ENCODE measurements around the gene ZNF207.
A peak's percentile ranks its signal among the peaks of the same experiment; 100 is the strongest.
"Not testable (repeated sequence)": the region's sequence is repeated elsewhere in the genome, so short reads cannot be mapped to it uniquely, and the experiment has no call there.

Gene ZNF207

DNA sequence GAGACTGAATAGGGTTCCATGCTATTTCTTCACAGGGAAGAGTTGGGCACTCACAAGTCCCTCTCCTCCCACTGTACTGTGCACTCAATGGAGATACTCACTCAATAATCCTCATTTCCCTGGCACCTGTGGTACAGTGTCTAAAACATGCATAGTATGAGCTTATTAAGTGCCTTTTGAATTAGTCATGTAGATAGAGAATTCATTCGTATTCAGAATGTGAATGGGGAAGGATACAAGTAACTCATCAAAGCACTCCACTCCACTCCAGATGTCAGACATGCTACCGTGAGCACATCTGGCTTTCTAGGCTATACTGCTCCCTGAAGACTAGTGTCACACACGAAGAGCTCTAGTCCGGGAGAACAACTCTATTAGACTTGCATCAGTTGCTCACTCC is 14.3 kb upstream of the ZNF207 start:
- no peak for DNase-seq (ENCODE audit: low read depth)

DNA sequence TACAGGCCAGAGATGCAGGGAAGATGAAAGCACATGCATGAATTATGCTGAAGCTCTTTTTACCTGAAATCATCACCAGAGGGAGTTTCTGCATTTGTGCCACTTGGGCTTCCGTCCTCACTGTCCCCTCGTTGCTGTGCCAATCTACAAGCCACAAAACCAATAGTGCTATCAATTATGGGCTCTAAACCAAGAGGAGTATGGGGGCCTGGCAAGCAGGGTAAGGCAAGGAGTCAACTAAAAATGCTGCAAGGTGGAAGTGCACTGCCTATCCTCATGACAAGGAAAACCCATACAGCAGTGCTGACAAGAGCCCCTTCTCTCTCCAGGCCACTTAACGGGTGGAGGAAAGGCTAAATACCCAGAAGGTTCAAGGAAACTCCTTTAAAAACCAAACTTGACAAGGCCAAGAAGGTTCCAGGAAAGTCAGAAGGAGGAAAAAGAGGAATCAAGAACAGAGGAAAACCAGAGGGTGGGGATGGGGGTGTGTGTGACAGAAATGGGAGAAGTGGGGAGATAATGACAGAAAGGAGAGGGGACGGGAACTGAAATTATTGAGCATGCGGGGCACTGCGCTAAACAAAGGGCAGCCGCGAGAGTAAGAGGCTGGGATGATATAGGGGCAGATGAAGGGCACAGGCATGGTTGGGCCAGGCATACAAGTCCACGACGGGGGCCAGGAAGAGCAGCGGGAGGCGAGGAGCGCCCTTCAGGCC is 8.7 kb upstream of the ZNF207 start:
- peak; percentile 48 for DNase-seq (ENCODE audit: low read depth)

DNA sequence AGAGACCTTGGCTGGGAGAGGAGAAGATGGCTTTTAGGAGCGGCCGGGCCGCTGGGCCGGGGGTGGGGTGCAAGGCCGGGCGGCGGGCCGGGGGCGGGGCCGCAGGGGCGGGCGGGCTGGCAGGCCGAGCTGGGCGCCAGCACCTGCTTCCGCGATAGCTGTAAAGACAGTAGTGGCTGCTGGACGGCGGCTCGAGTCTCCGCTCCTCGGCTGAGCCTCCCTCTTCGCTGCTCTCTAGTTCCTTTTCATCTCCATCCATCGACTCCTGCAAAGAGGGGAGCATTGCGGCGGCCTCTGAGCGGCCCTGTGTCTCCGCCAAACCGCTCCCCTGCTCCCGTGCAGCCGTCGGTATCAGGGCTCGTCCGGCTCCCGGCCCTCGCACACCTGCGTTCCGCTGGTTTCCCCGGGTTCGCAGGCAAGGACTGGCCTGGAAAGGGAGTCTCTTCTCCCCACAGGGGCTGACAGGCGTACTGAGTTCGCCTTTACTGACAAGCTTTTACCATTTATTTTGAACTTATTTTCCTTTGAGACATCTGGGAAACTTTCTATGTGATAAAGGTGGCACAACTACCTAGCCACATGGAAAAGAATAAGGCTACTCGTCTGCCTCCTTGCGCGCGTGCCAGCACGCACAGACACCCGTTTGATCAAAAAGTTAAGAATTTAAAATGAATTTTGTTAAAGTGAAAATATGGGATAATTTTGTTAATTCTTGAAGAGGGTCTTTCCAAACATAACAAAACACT is 7.9 kb upstream of the ZNF207 start, which contains the start of gene C17orf75:
Gene C17orf75 (minus strand): TSS at position 317 of the 746 bp plus-strand sequence. CDS start 34 bp downstream, at position 283.
- peak; percentile 58 for DNase-seq (ENCODE audit: low read depth)

DNA sequence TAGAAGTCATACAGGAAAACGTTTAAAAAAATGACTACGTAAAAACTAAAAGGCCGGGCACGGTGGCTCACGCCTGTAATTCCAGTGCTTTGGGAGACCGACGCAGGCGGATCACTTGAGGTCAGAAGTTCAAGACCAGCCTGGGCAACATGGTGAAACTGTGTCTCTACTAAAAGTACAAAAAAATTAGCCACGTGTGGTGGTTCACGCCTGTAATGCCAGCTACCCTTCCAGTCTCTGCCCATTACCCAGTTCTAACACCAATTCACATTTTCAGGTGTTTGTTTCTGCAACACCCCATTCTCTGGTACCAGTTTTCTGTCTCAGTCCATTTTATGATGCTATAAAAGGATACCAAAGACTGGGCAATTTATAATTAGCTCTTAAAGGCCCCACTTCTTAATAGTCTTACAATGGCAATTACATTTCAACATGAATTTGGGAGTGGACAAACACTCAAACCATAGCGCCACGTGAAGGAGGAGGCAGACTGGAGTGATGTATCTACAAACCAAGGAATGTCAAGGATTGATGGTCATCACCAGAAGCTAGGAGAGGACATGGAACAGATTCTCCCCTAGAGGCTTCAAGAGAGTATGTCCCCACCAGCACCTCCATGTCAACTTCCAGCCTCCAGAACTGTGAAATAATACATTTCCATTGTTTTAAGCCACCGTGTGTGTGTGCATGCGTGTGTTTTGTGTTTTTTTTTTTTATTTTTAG is 7.2 kb upstream of the ZNF207 start:
- DNase-seq (ENCODE audit: low read depth), result no peak

DNA sequence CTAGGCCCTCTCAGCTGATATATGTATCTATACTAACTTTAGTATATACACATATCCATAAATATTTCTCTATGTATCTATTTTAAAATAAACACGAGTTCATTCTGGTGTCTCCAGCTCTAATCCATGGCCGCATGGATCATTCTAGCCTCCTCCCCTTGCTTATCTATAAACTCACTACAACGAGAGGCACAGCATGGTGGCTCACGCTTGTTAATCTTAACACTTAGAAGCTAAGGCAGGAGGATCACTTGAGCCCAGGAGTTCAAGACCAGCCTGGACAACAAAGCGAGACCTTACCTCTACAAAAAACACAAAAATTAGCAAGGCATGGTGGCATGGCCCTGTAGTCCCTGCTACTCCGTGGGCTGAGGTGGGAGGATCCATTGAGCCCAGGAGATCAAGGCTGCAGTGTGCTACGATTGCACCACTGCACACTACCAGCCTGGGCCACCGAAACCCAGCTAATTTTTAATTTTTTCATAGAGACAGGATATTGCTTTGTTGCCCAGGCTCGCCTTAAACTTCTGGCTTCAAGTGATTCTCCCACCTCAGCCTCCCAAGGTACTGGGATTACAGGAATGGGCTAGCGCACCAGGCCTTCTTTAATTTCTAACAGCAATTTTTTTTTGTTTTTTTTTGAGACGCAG is 3.9 kb upstream of the ZNF207 start:
- DNase-seq (ENCODE audit: low read depth), result no peak

DNA sequence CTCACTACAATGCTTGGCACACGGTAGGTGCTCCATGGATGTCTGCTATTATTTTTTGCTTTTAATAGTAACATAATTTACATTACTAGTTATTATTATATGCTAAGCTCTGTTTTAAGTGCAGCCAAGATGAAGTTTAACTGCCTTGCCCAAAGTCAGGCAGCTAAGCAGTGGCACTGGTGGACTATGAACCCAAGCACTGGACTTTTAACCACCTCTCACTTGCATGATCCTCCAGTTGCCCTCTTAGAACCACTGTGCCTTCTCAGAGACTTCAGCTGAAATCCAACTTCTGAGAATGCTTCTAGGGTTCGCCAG is 1.5 kb upstream of the ZNF207 start:
- no peak for DNase-seq (ENCODE audit: low read depth)

DNA sequence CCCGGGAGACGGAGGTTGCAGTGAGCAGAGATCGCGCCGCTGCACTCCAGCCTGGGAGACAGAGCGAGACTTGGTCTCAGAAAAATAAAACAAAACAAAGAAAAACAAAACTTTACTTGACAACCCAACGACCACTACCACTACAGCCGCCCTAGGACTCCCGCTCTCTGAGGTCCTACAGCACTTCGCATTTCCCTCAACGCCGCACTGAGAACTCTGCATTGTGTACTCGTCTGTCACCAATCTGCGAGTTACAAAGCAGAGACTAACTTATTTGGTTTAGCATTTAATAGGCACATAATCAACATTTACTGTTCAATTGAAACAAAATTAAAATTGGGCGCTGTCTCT is 479 bp upstream of the ZNF207 start:
- no peak for DNase-seq (ENCODE audit: low read depth)

DNA sequence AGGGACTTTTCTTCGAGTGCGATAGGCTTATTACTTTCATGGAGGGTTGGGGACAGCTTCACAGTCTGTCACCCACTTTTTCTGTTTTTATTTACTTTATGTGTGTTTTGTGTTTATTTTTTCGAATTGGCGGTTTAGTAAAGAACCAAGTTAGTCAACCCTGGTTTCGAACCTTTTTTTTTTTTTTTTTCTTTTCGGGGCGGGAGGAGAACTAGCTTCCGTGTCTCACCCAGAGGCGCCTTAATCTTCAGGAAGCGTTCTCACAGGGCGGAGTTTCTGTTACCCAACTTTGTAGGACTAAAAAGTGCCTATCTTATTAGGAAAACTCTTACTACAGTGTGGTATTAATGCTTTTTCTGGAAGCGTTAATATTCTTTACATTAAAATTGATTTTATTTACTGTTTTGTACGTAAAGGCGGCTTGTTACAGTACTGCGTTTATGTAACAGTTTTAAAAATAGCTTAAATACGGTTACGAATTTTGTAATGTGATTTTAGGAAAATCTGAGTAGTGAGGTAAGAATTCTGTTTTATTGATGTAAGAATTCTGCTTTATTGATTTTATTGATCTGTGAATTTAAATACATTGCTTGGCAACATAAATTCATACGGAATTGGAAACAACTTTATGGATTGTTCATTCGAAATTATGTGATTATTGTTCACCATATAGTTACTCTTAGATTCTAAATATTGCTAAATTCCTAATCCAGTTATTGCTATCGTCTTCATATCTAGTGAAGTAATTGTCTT is 885 bp downstream of the ZNF207 start:
- DNase-seq (ENCODE audit: low read depth), result peak; percentile 41

DNA sequence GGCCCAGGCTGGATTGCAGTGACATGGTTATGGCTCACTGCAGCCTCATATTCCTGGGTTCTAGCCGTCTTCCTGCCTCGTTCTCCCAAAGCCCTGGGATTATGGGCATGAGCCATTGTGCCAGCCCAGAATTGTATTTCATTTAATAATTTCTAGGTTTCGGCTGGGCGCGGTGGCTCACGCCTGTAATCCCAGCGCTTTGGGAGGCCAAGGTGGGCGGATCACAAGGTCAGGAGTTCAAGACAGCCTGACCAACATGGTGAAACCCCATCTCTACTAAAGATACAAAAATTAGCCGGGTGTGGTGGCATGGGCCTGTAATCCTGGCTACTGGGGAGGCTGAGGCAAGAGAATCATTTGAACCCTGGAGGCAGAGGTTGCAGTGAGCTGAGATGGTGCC is 2.8 kb downstream of the ZNF207 start:
- DNase-seq (ENCODE audit: low read depth), result not testable (repeated sequence)

DNA sequence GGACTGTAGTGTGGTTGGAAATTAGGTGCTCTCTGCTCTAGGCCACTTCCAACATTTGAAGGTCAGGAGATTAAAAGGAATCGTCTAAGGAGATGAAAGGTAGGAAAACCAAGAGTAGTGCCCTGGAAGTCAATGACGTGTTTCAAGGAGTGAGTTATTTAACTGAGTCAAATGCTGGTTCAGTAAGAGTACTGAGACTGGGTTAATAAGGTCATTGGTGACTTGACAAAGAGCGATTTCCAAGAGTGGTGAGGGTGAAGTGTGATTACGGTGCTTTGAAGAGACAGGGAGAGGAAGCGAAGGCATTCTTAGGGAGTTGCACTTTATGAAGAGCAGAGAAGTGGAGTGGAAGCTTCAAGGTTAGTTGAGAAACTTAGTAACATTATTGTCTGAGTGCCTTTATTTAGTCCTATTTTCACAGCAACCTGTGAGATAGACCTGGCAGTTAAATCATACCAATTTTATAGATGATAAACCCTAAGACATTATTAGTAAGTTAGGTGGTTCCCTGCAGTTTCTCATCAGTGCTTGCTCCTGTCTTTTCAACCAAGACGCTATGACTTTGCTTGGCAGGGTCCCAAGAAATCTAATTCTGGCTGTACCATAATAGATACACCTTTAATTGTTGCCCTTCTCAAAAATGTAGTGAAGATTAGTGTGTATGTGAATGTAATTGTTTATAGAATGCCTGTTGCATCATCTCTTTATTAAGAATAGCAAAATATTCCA is 5.9 kb downstream of the ZNF207 start:
- no peak for DNase-seq (ENCODE audit: low read depth)

DNA sequence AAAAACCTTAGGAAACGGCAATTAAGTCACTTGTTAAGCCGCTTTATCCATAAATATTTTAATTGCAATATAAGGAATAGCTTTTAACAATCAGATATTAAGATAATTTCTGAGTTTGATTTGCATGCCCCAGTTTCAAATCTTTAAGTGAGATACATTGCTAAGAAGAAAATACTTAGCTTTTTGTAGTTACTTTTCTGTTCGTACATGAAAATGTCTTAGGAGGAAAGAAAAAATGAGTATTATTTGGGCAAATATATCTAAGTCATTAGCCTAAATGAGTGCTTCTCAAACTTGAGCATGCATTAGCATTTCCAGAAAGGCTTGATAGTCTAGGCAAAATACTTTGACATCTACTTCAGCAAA is 6.4 kb downstream of the ZNF207 start:
- no peak for DNase-seq (ENCODE audit: low read depth)

DNA sequence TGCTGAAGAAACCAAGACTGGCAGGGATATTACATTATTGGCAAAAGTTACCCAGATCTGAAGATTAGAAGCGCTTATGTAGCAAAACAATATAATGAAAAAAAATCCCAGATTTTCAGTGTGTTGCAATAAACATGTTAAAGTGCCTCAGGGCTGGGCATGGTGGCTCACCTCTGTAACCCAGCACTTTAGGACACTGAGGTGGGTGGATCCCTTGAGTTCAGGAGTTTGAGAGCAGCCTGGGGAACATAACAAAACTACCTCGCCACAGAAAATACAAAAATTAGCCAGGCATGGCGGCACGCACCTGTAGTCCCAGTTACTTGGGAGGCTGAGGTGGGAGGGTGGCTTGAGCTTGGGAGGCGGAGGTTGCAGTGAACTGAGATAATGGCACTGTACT is 6.8 kb downstream of the ZNF207 start:
- no peak for DNase-seq (ENCODE audit: low read depth)

DNA sequence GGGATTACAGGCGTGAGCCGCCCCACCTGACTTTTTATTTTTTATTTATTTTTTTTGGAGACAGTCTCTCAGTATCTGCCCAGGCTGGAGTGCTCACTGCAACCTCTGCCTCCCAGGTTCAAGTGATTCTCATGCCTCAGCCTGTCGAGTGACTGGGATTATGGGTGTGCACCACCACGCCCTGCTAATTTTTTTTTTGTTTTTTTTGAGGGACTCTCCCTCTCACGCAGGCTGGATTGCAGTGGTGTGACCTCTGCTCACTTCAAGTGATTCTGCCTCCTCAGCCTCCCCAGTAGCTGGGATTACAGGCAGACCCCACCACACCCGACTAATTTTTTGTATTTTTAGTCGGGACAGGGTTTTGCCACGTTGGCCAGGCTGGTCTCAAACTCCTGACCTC is 7.7 kb downstream of the ZNF207 start:
- no peak for DNase-seq (ENCODE audit: low read depth)

DNA sequence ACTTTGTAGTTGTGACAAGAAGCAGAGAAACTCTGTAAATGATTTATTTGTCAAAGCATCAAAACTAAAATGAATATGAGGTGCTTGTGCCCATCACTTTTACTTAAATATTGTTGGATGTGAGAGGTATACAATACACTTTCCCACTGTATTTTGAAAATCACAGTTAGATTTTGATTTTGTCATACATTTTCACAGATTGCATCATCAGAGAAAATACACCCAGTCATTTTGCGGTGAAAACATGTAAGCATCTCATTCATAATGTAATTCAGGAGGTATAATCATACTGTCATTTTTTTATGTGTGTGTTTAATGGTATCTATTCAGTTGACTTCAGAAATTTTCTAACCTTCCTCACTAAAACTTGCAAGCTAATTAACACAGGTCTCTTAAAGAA is 11.3 kb downstream of the ZNF207 start:
- DNase-seq (ENCODE audit: low read depth), result no peak

DNA sequence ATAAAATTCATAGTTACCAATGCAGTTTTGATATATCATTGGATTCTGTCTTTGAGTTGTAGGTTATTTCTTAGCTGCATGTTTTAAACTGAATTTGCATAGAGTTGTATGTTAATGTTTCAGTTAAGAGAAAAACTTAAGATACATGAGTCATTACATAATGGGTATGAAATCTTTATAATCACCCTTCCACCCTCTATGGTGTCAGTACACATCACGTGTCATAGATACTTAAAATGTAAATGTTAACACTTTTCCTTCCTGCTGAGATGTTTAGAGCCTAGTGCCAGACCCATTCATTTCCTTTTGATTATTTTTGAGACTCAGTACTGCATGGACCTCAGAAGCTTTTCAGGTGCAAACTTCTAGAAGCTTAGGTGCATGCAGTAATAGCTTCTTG is 20.5 kb downstream of the ZNF207 start:
- DNase-seq (ENCODE audit: low read depth), result no peak

DNA sequence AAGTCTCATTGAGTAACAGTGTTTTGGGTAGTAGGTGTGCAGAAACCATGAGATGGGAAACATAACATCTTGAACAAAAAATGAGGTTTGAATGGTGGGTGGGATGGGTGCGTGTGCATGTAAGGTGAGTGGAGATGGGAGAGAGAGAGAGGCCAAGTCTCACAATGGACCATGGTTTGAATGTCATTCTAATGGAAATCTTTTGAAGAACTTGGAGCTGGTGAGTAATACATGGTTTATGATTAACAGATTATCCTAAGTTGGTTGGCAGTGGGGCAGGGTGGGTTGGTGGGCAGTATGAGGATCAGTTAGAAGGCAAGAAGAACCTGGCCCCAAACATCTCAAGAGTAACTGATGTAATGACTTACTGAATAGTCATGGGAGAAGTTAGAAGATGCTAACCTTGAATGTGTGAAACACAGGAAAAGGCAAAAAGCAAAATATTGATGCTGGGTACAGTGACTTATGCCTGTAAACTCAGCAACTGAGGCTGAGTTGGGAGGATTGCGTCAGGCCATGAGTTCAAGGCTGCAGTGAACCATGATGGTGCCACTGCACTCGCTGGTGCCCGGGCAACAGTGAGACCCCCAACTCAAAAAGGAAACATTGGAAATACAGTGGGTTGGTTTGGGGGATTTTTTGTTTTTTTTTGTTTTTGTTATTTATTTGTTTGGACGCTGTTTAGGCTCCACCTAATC is 32.7 kb downstream of the ZNF207 start:
- no peak for DNase-seq (ENCODE audit: low read depth)

DNA sequence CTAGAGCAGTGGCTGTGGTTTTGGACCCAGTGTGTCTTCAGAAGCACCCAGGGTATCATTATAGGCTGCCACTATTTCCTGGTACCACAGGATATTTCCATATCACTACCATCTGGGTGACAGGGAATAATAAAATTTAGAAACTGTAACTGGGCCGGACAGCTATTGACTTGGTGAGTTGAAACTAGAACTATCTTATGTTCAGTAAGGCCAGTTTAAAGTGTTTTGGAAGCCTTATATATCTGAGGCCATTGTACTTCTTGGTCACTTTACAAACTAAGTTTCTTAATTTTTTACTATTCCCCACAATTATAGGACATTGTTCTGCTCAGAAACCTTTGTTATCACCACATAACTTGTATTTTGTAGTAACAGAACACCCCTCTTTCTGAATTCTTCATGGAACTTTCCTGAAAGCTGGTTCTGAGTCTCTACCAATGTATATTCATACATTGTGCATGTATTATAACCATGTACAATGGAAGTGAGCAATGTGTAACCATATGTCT is 34.0 kb downstream of the ZNF207 start:
- no peak for DNase-seq (ENCODE audit: low read depth)

DNA sequence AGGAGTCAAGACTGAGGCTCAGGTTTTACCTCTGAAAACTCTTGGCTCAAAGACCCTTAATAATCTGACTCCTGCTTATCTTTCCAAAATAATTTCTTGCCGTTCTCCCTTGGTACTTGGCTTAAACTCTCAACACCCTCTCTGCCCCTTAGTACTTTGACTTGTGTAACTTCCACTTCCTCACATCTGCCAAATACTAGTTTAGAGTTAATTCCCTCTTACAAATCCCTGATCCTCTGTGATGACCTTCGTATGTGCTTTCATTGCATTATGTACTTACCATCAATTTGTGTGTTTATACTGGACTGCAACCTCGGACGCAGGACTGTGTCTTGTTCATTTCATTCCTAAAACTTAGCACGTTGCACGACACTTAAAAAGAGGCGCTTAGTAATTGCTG is 35.2 kb downstream of the ZNF207 start:
- DNase-seq (ENCODE audit: low read depth), result no peak

DNA sequence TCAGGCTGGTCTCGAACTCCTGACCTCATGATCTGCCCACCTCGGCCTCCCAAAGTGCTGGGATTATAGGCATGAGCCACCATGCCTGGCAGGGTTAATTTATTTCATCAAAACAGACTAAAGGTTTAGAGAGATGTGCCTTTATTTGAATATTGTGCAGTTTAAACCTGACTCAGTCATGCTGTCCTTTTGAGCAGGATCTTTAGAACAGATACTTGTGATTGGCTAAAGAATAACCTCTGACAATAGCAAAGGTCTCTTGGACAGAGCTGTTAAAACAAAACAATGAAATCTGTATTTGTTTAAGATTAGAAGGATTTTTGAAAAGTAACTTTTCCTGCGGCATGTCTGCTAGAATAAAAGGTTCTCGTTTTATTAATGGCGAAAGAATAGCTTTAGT is 36.0 kb downstream of the ZNF207 start:
- no peak for DNase-seq (ENCODE audit: low read depth)

DNA sequence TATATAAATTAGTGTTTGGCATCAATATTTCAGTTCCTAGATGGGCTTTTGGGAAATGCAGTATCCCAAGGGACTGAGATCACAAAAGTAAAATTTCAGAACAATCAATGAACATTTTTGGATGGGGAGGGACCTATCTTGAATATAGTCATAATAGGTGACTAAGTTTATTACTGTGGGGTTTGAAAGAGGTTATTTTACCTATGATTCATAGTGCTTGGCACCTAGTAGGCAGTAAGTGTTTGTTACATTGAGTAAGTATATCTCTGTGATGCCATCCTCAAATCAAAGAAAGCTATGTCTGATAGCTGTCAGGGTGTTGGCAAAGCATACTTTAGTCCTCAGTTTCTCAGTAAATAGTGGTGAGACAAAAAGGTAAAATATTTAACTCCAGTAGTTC is 36.9 kb downstream of the ZNF207 start:
- DNase-seq (ENCODE audit: low read depth), result no peak

Measured in T follicular helper cell (primary cell).